Transverse colon (tissue), 4 donors: ENCODE measurements around the gene CEP70. TPM values are rescaled to one million over a fixed set of nuclear protein-coding genes. Genes with fewer than 3 reads are reported as not detected.
"Not testable (repeated sequence)": the region's sequence is repeated elsewhere in the genome, so short reads cannot be mapped to it uniquely, and the experiment has no call there.

Source experiments
- DNase-seq: peaks from one replicate; pipeline ENCODE4 v3.0.0-alpha.2; 2019
- H3K27ac ChIP-seq, 4 donors: fragments of 200-600 bp; sonication (generic); 2 replicates each; pipeline ENCODE4 v1.5.1; 2016 to 2018; ENCODE audit warnings: inconsistent platforms in 4 of 4
- H3K27me3 ChIP-seq: fragments of 200-600 bp; sonication (generic); 2 replicates; pipeline ENCODE4 v1.5.1; 2017; ENCODE audit warnings: inconsistent platforms
- H3K36me3 ChIP-seq, 4 donors: fragments of 200-600 bp; sonication (generic); 2 replicates each; pipeline ENCODE4 v1.5.1; 2017 to 2019; ENCODE audit warnings: inconsistent platforms in 4 of 4
- H3K4me1 ChIP-seq, 4 donors: fragments of 200-600 bp; sonication (generic); 2 replicates each; pipeline ENCODE4 v1.5.1; 2017 to 2020; ENCODE audit warnings: inconsistent platforms in 4 of 4
- H3K4me3 ChIP-seq, 4 donors: fragments of 200-600 bp; sonication (generic); 1 replicate in 1 of 4; 2 replicates in 3 of 4; pipeline versions ENCODE4 v1.5.1 to v1.6.1; 2017 to 2019; ENCODE audit warnings: inconsistent platforms in 4 of 4
- H3K9me3 ChIP-seq, 2 donors: fragments of 200-600 bp; sonication (generic); 2 replicates each; pipeline ENCODE4 v1.5.1; 2017 to 2019; ENCODE audit warnings: inconsistent platforms in 2 of 2
- EP300 ChIP-seq: sonication (generic); formaldehyde crosslinking; IDR thresholded peaks from one replicate; pipeline ENCODE4 v1.6.1; 2017; ENCODE audit warnings: antibody characterized with exemption, low read depth
- POLR2A ChIP-seq: fragments of 450-650 bp; IDR thresholded peaks from one replicate; pipeline ENCODE4 v1.6.1; 2016; ENCODE audit warnings: antibody characterized with exemption, mild to moderate bottlenecking, moderate library complexity
- POLR2AphosphoS5 ChIP-seq, 3 donors: sonication (generic); formaldehyde crosslinking; IDR thresholded peaks; one replicate each; pipeline ENCODE4 v1.6.1; 2016; ENCODE audit warnings: antibody characterized with exemption in 3 of 3
- WGBS, 2 donors: methylation state at CpG; one replicate each; pipeline ENCODE4 v1.1.5; 2018; ENCODE audit warnings: low coverage in 1 of 2; 5-methylcytosine and 5-hydroxymethylcytosine counted together
- in situ Hi-C, 4 donors: fragments of 200-750 bp; cut with MboI; loops; one replicate each; pipeline versions ENCODE4 v1.15.0 to v1.15.1; 2017; ENCODE audit warnings: low sequenced_read_pairs in 3 of 4, low pct_ligation_motif_present in 1 of 4, low pct_unique_long_range_greater_than_20kb in 1 of 4
- intact Hi-C: fragments of 100-400 bp; cut with DNase I; formaldehyde crosslinking; loops from one replicate; pipeline ENCODE4 v1.15.1; 2023; ENCODE audit warnings: low total_unique reads
- total RNA-seq, 4 donors: library from RNA; depleted of rRNA; stranded (reverse); fragments of >200 nt; gene quantifications; one replicate each; pipeline ENCODE4 v1.1.0, GENCODE V29; 2016
- TF ChIP-seq, protein P1 (sequence below), 5 experiments: fragments of 200-600 bp in 3 of 5; fragments of 450-650 bp in 2 of 5; sonication (generic) in 3 of 5; IDR thresholded peaks; 1 replicate in 2 of 5; 2 replicates in 3 of 5; pipeline ENCODE4 v1.5.1; 2016 to 2017; ENCODE audit warnings: antibody characterized with exemption in 5 of 5, inconsistent platforms in 3 of 5, mild to moderate bottlenecking in 2 of 5, moderate library complexity in 1 of 5

CEP70 gene
- total RNA-seq, 4 donors from 2014 or later = 4.1 to 46.8 (median 22.6) TPM

- no peaks in the 10 kb centered on the region for H3K36me3 ChIP-seq
- in situ Hi-C loops = no loop called here
- 75 to 79% methylated on average over 5 to 13 of the region's 13 CpGs for WGBS, 2 donors
- intact Hi-C loops = no loop called here
- no peak for DNase-seq
- H3K4me3 ChIP-seq = no peak overlapping the region
- H3K4me1 ChIP-seq = no peaks in the 10 kb centered on the region
- no peak overlapping the region for H3K27ac ChIP-seq
- H3K27me3 ChIP-seq = no peaks in the 10 kb centered on the region
- TF ChIP-seq POLR2A (no peak), EP300 (no peak), POLR2AphosphoS5 (IDR thresholded peaks at IDR 0.05) (no peak)
- TF ChIP-seq, protein P1, sequence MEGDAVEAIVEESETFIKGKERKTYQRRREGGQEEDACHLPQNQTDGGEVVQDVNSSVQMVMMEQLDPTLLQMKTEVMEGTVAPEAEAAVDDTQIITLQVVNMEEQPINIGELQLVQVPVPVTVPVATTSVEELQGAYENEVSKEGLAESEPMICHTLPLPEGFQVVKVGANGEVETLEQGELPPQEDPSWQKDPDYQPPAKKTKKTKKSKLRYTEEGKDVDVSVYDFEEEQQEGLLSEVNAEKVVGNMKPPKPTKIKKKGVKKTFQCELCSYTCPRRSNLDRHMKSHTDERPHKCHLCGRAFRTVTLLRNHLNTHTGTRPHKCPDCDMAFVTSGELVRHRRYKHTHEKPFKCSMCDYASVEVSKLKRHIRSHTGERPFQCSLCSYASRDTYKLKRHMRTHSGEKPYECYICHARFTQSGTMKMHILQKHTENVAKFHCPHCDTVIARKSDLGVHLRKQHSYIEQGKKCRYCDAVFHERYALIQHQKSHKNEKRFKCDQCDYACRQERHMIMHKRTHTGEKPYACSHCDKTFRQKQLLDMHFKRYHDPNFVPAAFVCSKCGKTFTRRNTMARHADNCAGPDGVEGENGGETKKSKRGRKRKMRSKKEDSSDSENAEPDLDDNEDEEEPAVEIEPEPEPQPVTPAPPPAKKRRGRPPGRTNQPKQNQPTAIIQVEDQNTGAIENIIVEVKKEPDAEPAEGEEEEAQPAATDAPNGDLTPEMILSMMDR (IDR thresholded peaks at IDR 0.05) = no peak
- H3K9me3 ChIP-seq = no peaks in the 10 kb centered on the region
Measured at GRCh38 chr3:138456961-138457862, 136.8 kb downstream of the CEP70 start.

DNA sequence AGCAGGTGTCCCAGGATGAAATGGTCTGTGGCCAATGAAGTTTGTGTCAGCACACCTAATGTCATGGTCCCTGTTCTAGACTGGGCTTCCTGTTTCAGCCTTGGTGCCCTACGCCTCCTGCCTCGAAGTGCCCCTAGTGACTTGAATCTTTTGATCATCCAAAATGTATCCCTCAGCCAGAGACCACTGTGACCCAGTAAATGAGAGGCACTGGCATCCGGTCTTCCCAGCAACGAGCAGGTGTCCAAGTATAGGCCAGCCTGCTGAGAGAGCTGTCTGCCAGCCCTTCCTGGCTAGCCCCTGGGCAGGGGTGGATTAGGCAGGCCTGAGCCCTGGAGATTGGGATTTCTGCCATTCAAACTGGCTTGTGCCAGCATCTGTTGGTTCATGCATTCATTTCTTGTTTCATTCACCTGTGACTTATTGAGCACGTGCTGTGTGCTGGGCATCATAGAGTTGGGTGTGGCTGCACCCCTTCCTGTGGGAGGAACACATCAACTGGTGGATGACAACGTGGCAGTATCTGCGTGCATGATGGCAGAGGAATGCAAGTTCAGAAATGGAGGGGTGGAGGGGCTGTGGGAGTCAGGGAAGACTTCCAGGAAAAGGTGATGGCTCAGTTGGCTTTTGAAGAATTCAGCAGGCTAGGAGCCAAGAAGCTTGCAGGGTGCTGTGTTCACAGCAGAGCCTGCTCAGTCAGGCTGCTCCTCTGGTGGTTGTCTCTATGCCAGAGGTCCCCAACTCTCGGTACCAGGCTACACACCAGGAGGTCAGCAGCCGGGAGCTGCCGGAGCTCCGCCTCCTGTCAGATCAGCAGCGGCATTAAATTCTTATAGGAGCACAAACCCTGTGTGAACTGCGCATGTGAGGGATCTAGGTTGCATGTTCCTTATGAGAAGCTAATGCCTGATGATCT lies 138.0 kb downstream of the CEP70 start:
- in situ Hi-C loops = no loop called here
- DNase-seq = no peak

GRCh38 chr3:138453940-138454339 lies 140.1 kb downstream of the CEP70 start:
- DNase-seq, H3K27me3 ChIP-seq, H3K4me3 ChIP-seq, H3K4me1 ChIP-seq, in situ Hi-C loops, H3K27ac ChIP-seq, H3K36me3 ChIP-seq, H3K9me3 ChIP-seq: not testable (repeated sequence)
- intact Hi-C loops = loop anchor here (2.0 kb wide), 1 partner anchor 29 kb away; no protein-coding TSS in a partner anchor
- WGBS, 2 donors = 83 to 84% methylated on average over 1 to 8 of the region's 8 CpGs

More for the DNA sequence above, 138.0 kb downstream of the CEP70 start:
- no peak overlapping the region for H3K27ac ChIP-seq
- 82% methylated on average over 12 of the region's 13 CpGs; no CpG with 5 or more reads in 1 of the 2 donors for WGBS, 2 donors
- TF ChIP-seq POLR2AphosphoS5 (IDR thresholded peaks at IDR 0.05) = no peak
- no peak for TF ChIP-seq EP300
- TF ChIP-seq POLR2A = no peak
- TF ChIP-seq, protein P1 (IDR thresholded peaks at IDR 0.05) = no peak
- no peaks in the 10 kb centered on the region for H3K36me3 ChIP-seq
- no peaks in the 10 kb centered on the region for H3K9me3 ChIP-seq
- H3K4me1 ChIP-seq = no peaks in the 10 kb centered on the region
- intact Hi-C loops = loop anchor here (2.0 kb wide), 1 partner anchor 27 kb away; no protein-coding TSS in a partner anchor
- no peak overlapping the region for H3K4me3 ChIP-seq
- no peaks in the 10 kb centered on the region for H3K27me3 ChIP-seq

GRCh38 chr3:138452436-138452835 lies 141.6 kb downstream of the CEP70 start:
- Histone ChIP-seq H3K9me3 (no peaks in the 10 kb centered on the region), H3K36me3 (no peaks in the 10 kb centered on the region), H3K4me3 (no peak overlapping the region), H3K27me3 (no peaks in the 10 kb centered on the region), H3K27ac (no peak overlapping the region), H3K4me1 (no peaks in the 10 kb centered on the region)
- DNase-seq = no peak
- WGBS, 2 donors = 60 to 72% methylated on average over 1 to 5 of the region's 6 CpGs
- intact Hi-C loops = no loop called here
- in situ Hi-C loops = no loop called here
- TF ChIP-seq POLR2A = no peak
- no peak for TF ChIP-seq POLR2AphosphoS5 (IDR thresholded peaks at IDR 0.05)
- TF ChIP-seq EP300 = no peak
- TF ChIP-seq, protein P1 (IDR thresholded peaks at IDR 0.05) = no peak
